Measurements from ENCODE around the gene LMNTD2.
"Not testable (repeated sequence)": the region's sequence is repeated elsewhere in the genome, so short reads cannot be mapped to it uniquely, and the experiment has no call there.

LMNTD2 gene

GRCh38 chr11:533586-534395, 26.7 kb downstream of the LMNTD2 start:
- no peak for DNase-seq

- no peak for DNase-seq
Observed at GRCh38 chr11:532986-533585, 27.5 kb downstream of the LMNTD2 start.

GRCh38 chr11:532527-532985, 28.0 kb downstream of the LMNTD2 start:
- no peak for DNase-seq

- DNase-seq = no peak
Observed at GRCh38 chr11:531919-532526, 28.5 kb downstream of the LMNTD2 start.

- DNase-seq = no peak
Observed at GRCh38 chr11:530960-531831, 29.3 kb downstream of the LMNTD2 start.

GRCh38 chr11:529728-530411, 30.7 kb downstream of the LMNTD2 start:
- DNase-seq = no peak

- no peak for DNase-seq
Observed at GRCh38 chr11:528815-529727, 31.5 kb downstream of the LMNTD2 start.

- DNase-seq = no peak
Observed at GRCh38 chr11:528166-528814, 32.2 kb downstream of the LMNTD2 start.

- no peak for DNase-seq
Observed at GRCh38 chr11:526192-526591, 34.3 kb downstream of the LMNTD2 start.

GRCh38 chr11:521177-521688, 39.3 kb downstream of the LMNTD2 start:
- DNase-seq = no peak

GRCh38 chr11:520428-521176, 39.9 kb downstream of the LMNTD2 start:
- DNase-seq = no peak

GRCh38 chr11:518463-519202, 41.9 kb downstream of the LMNTD2 start:
- DNase-seq = peak; percentile 75

- DNase-seq = not testable (repeated sequence)
Observed at GRCh38 chr11:516918-517685, 43.4 kb downstream of the LMNTD2 start.

- DNase-seq = no peak
Observed at GRCh38 chr11:516400-516799, 44.1 kb downstream of the LMNTD2 start.

GRCh38 chr11:515131-515530, 45.4 kb downstream of the LMNTD2 start:
- no peak for DNase-seq

GRCh38 chr11:514606-515005, 45.9 kb downstream of the LMNTD2 start:
- no peak for DNase-seq

- DNase-seq = no peak
Observed at GRCh38 chr11:512761-513595, 47.6 kb downstream of the LMNTD2 start.

Measured in CD4-positive, alpha-beta T cell treated with Interleukin-4 for 4 hours (primary cell).